ENCODE measurements around the gene CACYBP. TPM values are rescaled to one million over a fixed set of nuclear protein-coding genes. Genes with fewer than 3 reads are reported as not detected.

Gene CACYBP
- total and polyA plus RNA-seq, 7 donors, result 41.3 to 107 (median 85.3) TPM

DNA sequence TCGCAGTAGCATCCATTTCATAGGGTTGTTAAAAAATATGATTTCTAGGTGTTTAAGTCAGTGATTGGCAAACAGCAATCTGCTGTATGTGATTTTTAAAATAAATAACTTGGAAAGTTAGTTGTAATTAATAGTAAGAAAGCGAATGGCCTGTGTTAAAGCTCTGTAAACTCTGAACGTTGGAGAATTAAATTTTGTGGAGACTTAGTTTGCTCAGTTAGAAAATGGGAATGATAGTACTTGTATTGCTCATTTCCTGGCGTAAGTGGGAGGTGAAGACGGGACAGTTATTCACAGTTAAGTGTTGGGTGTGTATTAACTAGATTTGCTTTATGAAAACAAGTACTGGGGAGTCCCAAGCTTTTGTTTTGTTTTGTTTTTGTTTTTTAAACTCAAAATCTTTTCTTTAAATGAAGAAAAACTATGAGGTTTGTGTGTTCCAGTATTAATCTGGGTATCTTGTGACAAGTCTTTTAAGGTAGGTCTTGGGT lies 995 bp downstream of the CACYBP start:
- WGBS, 2 donors, result 1 to 4% methylated on average over 5 of the region's 5 CpGs
- Histone ChIP-seq H3K4me1 (peaks cover 0 to 44% (median 26%) of the 10 kb centered on the region in 4 donors), H3K36me3 (no peaks in the 10 kb centered on the region), H3K27me3 (no peaks in the 10 kb centered on the region), H3K27ac (peak overlapping the region; percentile 93 to 99 (median 94)), H3K9me3 (no peaks in the 10 kb centered on the region), H3K4me3 (peak overlapping the region; percentile 72 to 96 (median 90))
- no peak for DNase-seq
- TF ChIP-seq EP300 (IDR thresholded peaks at IDR 0.05), result no peak
- TF ChIP-seq, protein P1, sequence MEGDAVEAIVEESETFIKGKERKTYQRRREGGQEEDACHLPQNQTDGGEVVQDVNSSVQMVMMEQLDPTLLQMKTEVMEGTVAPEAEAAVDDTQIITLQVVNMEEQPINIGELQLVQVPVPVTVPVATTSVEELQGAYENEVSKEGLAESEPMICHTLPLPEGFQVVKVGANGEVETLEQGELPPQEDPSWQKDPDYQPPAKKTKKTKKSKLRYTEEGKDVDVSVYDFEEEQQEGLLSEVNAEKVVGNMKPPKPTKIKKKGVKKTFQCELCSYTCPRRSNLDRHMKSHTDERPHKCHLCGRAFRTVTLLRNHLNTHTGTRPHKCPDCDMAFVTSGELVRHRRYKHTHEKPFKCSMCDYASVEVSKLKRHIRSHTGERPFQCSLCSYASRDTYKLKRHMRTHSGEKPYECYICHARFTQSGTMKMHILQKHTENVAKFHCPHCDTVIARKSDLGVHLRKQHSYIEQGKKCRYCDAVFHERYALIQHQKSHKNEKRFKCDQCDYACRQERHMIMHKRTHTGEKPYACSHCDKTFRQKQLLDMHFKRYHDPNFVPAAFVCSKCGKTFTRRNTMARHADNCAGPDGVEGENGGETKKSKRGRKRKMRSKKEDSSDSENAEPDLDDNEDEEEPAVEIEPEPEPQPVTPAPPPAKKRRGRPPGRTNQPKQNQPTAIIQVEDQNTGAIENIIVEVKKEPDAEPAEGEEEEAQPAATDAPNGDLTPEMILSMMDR (IDR thresholded peaks at IDR 0.05), result no peak
- no peak for TF ChIP-seq POLR2AphosphoS5 (IDR thresholded peaks at IDR 0.05)
- no peak for TF ChIP-seq POLR2A (IDR thresholded peaks at IDR 0.05)
- intact Hi-C loops (cut with DNase I), result no loop called here

DNA sequence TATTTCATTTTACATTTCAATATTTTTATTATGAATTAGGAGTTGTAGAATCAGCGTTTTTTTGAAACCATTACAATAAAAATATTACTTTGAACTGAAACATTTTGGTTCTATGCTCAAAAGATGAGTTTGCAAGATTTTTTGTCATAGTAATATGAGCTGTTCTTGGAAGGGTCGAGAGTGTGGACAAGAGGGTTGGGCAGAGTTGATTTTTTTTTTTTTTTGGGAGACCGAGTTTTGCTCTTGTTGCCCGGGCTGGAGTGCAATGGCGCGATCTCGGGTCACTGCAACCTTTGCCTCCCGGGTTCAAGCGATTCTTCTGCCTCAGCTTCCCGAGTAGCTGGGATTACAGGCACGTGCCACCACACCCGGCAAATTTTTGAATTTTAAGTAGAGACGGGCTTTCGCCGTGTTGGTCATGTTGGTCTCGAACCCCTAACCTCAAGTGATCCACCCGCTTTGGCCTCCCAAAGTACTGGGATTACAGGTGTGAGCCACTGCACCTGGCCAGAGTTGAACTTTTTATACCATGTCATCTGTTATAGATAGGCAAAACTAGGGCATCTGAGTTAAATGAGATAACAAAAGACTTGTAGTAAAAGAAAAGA lies 3.3 kb downstream of the CACYBP start:
- WGBS, 2 donors, result 91 to 93% methylated on average over 17 of the region's 17 CpGs
- no peak overlapping the region for H3K4me3 ChIP-seq
- TF ChIP-seq EP300 (IDR thresholded peaks at IDR 0.05) (no peak), POLR2A (IDR thresholded peaks at IDR 0.05) (no peak), POLR2AphosphoS5 (IDR thresholded peaks at IDR 0.05) (no peak)
- TF ChIP-seq, protein P1 (IDR thresholded peaks at IDR 0.05), result no peak
- DNase-seq, result no peak
- peaks cover 0 to 18% (median 11%) of the 10 kb centered on the region in 4 donors for H3K36me3 ChIP-seq
- H3K27me3 ChIP-seq, result no peaks in the 10 kb centered on the region
- intact Hi-C loops (cut with DNase I), result no loop called here
- no peaks in the 10 kb centered on the region for H3K9me3 ChIP-seq
- peaks cover 0 to 44% (median 26%) of the 10 kb centered on the region in 4 donors for H3K4me1 ChIP-seq
- H3K27ac ChIP-seq, result no peak overlapping the region

DNA sequence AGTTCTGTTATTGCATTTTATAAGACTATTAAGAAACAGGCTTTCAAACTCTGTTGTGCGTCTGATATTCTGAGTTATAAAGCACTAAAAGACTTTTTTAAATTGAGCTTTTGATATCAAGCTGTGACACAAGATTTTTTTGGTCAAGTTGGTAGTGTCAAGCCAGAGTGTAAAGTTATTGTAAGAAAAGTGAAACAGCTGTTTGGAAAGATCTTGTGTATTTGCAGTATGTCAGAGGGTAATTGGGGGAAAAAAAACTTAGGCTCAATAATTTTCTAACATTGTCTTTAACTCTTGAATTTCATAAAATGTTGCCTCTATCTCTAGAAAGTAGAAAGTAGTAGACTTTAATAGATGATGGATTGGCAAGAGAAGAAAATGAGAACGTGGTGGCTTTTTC lies 3.8 kb downstream of the CACYBP start:
- WGBS, 2 donors, result 39 to 60% methylated on average over 2 of the region's 2 CpGs
- intact Hi-C loops (cut with DNase I), result no loop called here
- Histone ChIP-seq H3K36me3 (peaks cover 0 to 23% (median 15%) of the 10 kb centered on the region in 4 donors), H3K4me1 (peaks cover 0 to 41% (median 26%) of the 10 kb centered on the region in 4 donors), H3K4me3 (no peak overlapping the region), H3K9me3 (no peaks in the 10 kb centered on the region), H3K27me3 (no peaks in the 10 kb centered on the region), H3K27ac (no peak overlapping the region)
- TF ChIP-seq POLR2A (IDR thresholded peaks at IDR 0.05) (no peak), POLR2AphosphoS5 (IDR thresholded peaks at IDR 0.05) (no peak), EP300 (IDR thresholded peaks at IDR 0.05) (no peak)
- DNase-seq, result no peak

DNA sequence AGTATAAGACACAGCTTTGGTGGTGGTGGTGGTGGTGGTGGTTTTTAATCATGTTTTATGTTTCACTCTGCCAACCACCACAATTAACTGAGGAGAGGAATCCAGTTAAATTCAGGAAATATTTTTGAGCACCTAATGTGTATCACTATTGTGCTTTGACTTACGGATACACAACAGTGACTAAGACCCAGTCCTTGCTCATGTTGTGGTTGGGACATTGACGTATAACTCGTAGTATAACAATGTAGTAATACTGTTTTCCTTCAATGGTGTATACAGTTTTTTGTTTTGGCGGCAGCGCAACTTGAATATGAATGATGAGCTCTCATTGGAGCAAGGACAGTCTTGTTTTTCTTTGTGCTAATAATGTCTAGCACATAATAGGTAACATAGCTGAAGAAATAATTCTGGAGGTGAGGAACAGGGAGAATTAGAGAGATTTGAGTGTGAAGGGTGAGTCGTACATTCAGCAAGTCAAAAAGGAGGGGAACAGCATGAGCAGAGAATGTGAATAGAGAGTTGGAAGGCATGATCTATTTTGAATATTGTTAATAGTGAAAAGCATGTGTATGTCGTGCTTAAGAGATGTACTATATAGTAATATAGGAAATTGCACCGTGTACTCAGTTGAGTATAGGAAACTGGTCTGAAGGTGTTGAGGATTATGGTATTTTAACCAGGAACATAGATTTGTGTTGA lies 5.5 kb downstream of the CACYBP start:
- WGBS, 2 donors, result 91 to 92% methylated on average over 8 of the region's 8 CpGs
- no peak for DNase-seq
- no peaks in the 10 kb centered on the region for H3K9me3 ChIP-seq
- H3K27me3 ChIP-seq, result no peaks in the 10 kb centered on the region
- peaks cover 0 to 35% (median 21%) of the 10 kb centered on the region in 4 donors for H3K4me1 ChIP-seq
- H3K27ac ChIP-seq, result no peak overlapping the region
- intact Hi-C loops (cut with DNase I), result no loop called here
- peaks cover 0 to 39% (median 25%) of the 10 kb centered on the region in 4 donors for H3K36me3 ChIP-seq
- H3K4me3 ChIP-seq, result no peak overlapping the region
- TF ChIP-seq EP300 (IDR thresholded peaks at IDR 0.05) (no peak), POLR2AphosphoS5 (IDR thresholded peaks at IDR 0.05) (no peak), POLR2A (IDR thresholded peaks at IDR 0.05) (no peak)
- TF ChIP-seq, protein P1 (IDR thresholded peaks at IDR 0.05), result no peak

DNA sequence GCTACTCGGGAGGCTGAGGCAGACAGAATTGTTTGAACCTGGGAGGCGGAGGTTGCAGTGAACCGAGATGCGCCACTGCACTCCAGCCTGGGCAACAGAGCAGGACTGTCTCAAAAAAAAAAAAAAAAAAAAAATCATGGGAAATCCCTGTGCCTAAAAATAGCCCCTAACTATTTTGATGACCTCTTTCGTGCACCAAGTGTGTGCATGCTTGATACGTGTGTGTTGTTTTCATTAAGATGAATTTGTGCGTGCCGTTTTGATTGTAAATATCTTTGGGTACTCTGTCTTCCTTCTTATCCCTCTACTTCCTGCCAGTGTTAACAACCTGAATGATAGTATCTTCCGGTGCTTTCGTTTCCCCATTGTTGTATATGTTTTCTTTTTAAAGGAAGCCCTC lies 9.8 kb downstream of the CACYBP start:
- WGBS, 2 donors, result 85 to 91% methylated on average over 10 of the region's 10 CpGs
- no peak for TF ChIP-seq EP300 (IDR thresholded peaks at IDR 0.05)
- no peak for TF ChIP-seq POLR2A (IDR thresholded peaks at IDR 0.05)
- TF ChIP-seq, protein P1 (IDR thresholded peaks at IDR 0.05), result no peak
- TF ChIP-seq POLR2AphosphoS5 (IDR thresholded peaks at IDR 0.05), result no peak

More for the DNA sequence above, 9.8 kb downstream of the CACYBP start:
- H3K36me3 ChIP-seq, result peaks cover 7 to 82% (median 59%) of the 10 kb centered on the region in 4 donors
- intact Hi-C loops (cut with DNase I), result no loop called here
- no peaks in the 10 kb centered on the region for H3K9me3 ChIP-seq
- DNase-seq, result no peak
- no peaks in the 10 kb centered on the region for H3K4me1 ChIP-seq
- no peak overlapping the region for H3K27ac ChIP-seq
- H3K4me3 ChIP-seq, result no peak overlapping the region
- no peaks in the 10 kb centered on the region for H3K27me3 ChIP-seq
